ENCODE data around the gene COMMD6. TPM values are rescaled to one million over a fixed set of nuclear protein-coding genes. Genes with fewer than 3 reads are reported as not detected.

Gene COMMD6
- total and polyA plus RNA-seq, 2 of the 4 experiments (the other 2 are of a cell fraction): 63.5 to 144 TPM

GRCh38 chr13:75508002-75508548, 29.6 kb downstream of the COMMD6 start:
- no TSS peak for BruUV-seq (replicated peaks)

More at GRCh38 chr13:75508002-75508548, 29.6 kb downstream of the COMMD6 start:
- Histone ChIP-seq H3K4me2 (ENCODE audit: low read depth, low read length) (no peak overlapping the region), H4K8ac (ENCODE audit: low read depth in 2 of 2, low read length in 2 of 2) (no peak overlapping the region), H3K14ac (replicated peaks; ENCODE audit: low read depth, low read length) (no peak overlapping the region), H4K5ac (ENCODE audit: low read depth, low read length) (no peak overlapping the region), H3K79me1 (ENCODE audit: low read depth in 1 of 2, low read length in 2 of 2) (no peaks in the 10 kb centered on the region), H2BK15ac (ENCODE audit: low read depth, low read length) (no peak overlapping the region), H3K23ac (ENCODE audit: low read depth, low read length) (no peak overlapping the region), H2BK20ac (ENCODE audit: low read depth, low read length) (no peak overlapping the region), H2BK120ac (ENCODE audit: low read depth, low read length) (no peak overlapping the region), H3K4ac (ENCODE audit: low read depth, low read length) (no peak overlapping the region), H2AFZ (replicated peaks; ENCODE audit: low read length, poor library complexity) (no peak overlapping the region), H3K36me3 (ENCODE audit: control insufficient read depth, insufficient read depth, low read length) (no peaks in the 10 kb centered on the region), H2AK5ac (ENCODE audit: low read depth, low read length) (no peak overlapping the region), H3K9ac (ENCODE audit: low read depth, low read length) (no peak overlapping the region), H3K9me3 (ENCODE audit: control insufficient read depth, insufficient read depth, low read length) (no peaks in the 10 kb centered on the region), H2BK5ac (ENCODE audit: low read depth, low read length, poor library complexity, severe bottlenecking) (no peak overlapping the region), H3K4me3 (ENCODE audit: insufficient read depth, low read depth, low read length) (no peak overlapping the region), H3K27ac (ENCODE audit: insufficient read depth, low read length) (no peak overlapping the region), H4K91ac (ENCODE audit: insufficient read depth, low read depth, low read length) (no peak overlapping the region), H2AK9ac (replicated peaks; ENCODE audit: low read depth, low read length, poor library complexity) (no peak overlapping the region), H3K56ac (ENCODE audit: extremely low read depth, insufficient read depth, low read length) (no peak overlapping the region), H3K9me1 (ENCODE audit: insufficient read depth, low read length) (no peaks in the 10 kb centered on the region), H3K4me1 (ENCODE audit: control insufficient read depth, insufficient read depth, low read length) (no peaks in the 10 kb centered on the region), H3K27me3 (ENCODE audit: control insufficient read depth, insufficient read depth, low read length) (no peaks in the 10 kb centered on the region), H3K18ac (ENCODE audit: low read depth, low read length) (no peak overlapping the region), H4K20me1 (ENCODE audit: insufficient read depth, low read length) (no peaks in the 10 kb centered on the region)
- ChIA-PET POLR2A (ENCODE audit: unreplicated experiment) (no interaction called here), CTCF (no interaction called here)
- ATAC-seq (ENCODE audit: low read depth): no peak
- dilution Hi-C loops (cut with HindIII; ENCODE audit: low sequenced_read_pairs, unreplicated experiment): no loop called here
- TF ChIP-seq MAZ (IDR thresholded peaks at IDR 0.05; ENCODE audit: borderline replicate concordance, low read depth, low read length): no peak
- TF ChIP-seq, protein P1, sequence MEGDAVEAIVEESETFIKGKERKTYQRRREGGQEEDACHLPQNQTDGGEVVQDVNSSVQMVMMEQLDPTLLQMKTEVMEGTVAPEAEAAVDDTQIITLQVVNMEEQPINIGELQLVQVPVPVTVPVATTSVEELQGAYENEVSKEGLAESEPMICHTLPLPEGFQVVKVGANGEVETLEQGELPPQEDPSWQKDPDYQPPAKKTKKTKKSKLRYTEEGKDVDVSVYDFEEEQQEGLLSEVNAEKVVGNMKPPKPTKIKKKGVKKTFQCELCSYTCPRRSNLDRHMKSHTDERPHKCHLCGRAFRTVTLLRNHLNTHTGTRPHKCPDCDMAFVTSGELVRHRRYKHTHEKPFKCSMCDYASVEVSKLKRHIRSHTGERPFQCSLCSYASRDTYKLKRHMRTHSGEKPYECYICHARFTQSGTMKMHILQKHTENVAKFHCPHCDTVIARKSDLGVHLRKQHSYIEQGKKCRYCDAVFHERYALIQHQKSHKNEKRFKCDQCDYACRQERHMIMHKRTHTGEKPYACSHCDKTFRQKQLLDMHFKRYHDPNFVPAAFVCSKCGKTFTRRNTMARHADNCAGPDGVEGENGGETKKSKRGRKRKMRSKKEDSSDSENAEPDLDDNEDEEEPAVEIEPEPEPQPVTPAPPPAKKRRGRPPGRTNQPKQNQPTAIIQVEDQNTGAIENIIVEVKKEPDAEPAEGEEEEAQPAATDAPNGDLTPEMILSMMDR (conservative IDR thresholded peaks at IDR 0.05; ENCODE audit: low read depth, low read length): no peak
- TF ChIP-seq RAD21 (IDR thresholded peaks at IDR 0.05; ENCODE audit: low read length): no peak
- no peak for TF ChIP-seq CHD1 (IDR thresholded peaks at IDR 0.05; ENCODE audit: low read depth, low read length)
- no peak for TF ChIP-seq POLR2A (IDR thresholded peaks at IDR 0.05; ENCODE audit: low read depth, low read length)
- TF ChIP-seq MXI1 (IDR thresholded peaks at IDR 0.05; ENCODE audit: borderline replicate concordance, low read depth, low read length): no peak
- no peak for TF ChIP-seq RFX5 (IDR thresholded peaks at IDR 0.05; ENCODE audit: low read depth, low read length)
- TF ChIP-seq BHLHE40 (IDR thresholded peaks at IDR 0.05; ENCODE audit: low read depth, low read length): no peak
- TF ChIP-seq, protein P2, sequence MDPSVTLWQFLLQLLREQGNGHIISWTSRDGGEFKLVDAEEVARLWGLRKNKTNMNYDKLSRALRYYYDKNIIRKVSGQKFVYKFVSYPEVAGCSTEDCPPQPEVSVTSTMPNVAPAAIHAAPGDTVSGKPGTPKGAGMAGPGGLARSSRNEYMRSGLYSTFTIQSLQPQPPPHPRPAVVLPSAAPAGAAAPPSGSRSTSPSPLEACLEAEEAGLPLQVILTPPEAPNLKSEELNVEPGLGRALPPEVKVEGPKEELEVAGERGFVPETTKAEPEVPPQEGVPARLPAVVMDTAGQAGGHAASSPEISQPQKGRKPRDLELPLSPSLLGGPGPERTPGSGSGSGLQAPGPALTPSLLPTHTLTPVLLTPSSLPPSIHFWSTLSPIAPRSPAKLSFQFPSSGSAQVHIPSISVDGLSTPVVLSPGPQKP (IDR thresholded peaks at IDR 0.05; ENCODE audit: borderline replicate concordance, low read depth, low read length): no peak
- in situ Hi-C loops (cut with MboI; ENCODE audit: low sequenced_read_pairs): no loop called here
- intact Hi-C loops (cut with micrococcal nuclease): no loop called here
- DNase-seq: no peak
- WGBS, 2 experiments (ENCODE audit: extremely low coverage in 2 of 2, insufficient read length in 1 of 2): 80% methylated on average over 2 of the region's 6 CpGs; no CpG with 5 or more reads in 1 of the 2 experiments

All from IMR-90 (cell line).